ENCODE measurements around the gene NHLH1.

The NHLH1 gene

DNA sequence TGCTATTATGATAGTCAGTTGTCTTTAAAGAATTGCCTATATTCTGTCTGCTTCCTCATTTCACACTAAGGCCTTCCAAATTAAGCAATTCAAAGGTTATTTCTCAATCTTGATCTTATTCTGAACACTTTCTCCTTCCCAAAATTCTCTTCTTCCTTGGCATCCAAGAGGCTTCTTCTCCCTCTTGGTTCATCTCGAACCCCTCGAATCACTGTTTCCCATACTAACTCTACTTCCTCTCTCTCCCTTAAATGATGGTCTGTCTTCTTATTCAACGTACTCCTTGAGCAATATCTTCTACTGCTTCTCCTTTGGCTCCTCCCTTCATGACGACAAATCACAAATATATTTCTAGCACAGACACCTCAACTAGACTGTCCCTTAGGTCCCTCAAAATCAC lies 28.3 kb upstream of the NHLH1 start:
- no peak overlapping the region for H3K4me3 ChIP-seq (ENCODE audit: low read depth, low read length)
- TF ChIP-seq, protein P1, sequence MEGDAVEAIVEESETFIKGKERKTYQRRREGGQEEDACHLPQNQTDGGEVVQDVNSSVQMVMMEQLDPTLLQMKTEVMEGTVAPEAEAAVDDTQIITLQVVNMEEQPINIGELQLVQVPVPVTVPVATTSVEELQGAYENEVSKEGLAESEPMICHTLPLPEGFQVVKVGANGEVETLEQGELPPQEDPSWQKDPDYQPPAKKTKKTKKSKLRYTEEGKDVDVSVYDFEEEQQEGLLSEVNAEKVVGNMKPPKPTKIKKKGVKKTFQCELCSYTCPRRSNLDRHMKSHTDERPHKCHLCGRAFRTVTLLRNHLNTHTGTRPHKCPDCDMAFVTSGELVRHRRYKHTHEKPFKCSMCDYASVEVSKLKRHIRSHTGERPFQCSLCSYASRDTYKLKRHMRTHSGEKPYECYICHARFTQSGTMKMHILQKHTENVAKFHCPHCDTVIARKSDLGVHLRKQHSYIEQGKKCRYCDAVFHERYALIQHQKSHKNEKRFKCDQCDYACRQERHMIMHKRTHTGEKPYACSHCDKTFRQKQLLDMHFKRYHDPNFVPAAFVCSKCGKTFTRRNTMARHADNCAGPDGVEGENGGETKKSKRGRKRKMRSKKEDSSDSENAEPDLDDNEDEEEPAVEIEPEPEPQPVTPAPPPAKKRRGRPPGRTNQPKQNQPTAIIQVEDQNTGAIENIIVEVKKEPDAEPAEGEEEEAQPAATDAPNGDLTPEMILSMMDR (IDR thresholded peaks at IDR 0.05; ENCODE audit: insufficient read depth, low read depth, low read length, missing control alignments) = no peak
- DNase-seq (ENCODE audit: low read depth) = no peak

DNA sequence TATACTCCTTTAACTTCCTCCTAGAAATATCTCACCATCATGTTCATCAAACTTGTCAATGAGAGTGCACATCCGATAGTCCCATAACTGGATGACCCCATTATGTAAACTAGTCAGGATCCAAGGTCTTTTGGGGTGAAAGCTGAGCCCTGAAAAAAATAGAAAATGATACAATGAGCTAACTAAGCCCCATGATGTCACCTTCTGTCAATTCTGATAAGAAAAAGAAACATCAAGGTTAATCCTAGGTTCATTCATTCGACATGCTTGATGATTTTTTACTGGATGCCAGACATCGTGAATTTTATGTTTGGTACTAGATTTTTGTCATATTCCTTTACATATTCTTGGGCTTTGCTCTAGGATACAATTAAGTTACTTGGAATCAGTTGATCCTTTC lies 26.7 kb upstream of the NHLH1 start:
- H3K4me3 ChIP-seq (ENCODE audit: low read depth, low read length) = no peak overlapping the region
- DNase-seq (ENCODE audit: low read depth) = no peak
- TF ChIP-seq, protein P1 (IDR thresholded peaks at IDR 0.05; ENCODE audit: insufficient read depth, low read depth, low read length, missing control alignments) = no peak

DNA sequence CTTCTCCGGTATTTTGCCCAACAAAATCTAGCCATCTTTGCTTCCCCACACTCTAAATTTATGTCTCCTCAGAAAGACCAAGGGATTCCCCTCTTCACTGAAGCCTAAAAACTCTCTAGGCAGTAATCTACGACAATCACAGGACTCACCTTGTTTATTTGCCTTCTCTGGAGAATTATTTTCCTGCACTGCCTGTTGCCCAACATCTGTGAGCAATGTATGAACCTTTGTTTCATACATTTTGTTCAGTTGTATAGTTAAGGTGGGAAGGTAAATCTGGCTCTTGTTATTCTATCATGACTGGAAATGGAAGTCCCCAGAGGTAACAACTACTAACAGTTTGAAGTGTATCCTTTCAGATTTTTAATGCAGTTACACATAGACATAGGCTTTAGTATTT lies 26.0 kb upstream of the NHLH1 start:
- peak overlapping the region; percentile 88 for H3K4me3 ChIP-seq (ENCODE audit: low read depth, low read length)
- no peak for DNase-seq (ENCODE audit: low read depth)
- TF ChIP-seq, protein P1 (IDR thresholded peaks at IDR 0.05; ENCODE audit: insufficient read depth, low read depth, low read length, missing control alignments) = no peak

DNA sequence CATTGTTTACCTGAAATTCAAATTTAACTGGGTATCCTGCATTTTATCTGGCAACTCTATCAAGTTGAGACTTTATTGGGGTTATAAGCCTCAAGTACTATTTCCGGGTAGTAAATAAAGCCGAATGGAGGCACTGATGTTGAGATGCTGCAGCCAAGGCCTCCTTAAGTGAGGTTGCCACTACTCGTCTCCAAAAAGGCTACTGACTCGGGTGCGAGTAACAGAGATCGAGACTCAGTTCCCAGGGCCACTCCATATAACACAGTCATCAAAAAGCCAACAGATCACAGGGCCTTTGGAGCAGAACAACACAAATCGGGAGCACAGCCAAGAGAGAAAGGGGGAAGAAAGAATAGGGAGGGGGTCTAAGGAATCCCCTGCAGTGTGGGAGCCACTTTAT lies 24.3 kb upstream of the NHLH1 start:
- DNase-seq (ENCODE audit: low read depth) = peak; percentile 19
- H3K4me3 ChIP-seq (ENCODE audit: low read depth, low read length) = peak overlapping the region; percentile 88
- TF ChIP-seq, protein P1 (IDR thresholded peaks at IDR 0.05; ENCODE audit: insufficient read depth, low read depth, low read length, missing control alignments) = no peak

DNA sequence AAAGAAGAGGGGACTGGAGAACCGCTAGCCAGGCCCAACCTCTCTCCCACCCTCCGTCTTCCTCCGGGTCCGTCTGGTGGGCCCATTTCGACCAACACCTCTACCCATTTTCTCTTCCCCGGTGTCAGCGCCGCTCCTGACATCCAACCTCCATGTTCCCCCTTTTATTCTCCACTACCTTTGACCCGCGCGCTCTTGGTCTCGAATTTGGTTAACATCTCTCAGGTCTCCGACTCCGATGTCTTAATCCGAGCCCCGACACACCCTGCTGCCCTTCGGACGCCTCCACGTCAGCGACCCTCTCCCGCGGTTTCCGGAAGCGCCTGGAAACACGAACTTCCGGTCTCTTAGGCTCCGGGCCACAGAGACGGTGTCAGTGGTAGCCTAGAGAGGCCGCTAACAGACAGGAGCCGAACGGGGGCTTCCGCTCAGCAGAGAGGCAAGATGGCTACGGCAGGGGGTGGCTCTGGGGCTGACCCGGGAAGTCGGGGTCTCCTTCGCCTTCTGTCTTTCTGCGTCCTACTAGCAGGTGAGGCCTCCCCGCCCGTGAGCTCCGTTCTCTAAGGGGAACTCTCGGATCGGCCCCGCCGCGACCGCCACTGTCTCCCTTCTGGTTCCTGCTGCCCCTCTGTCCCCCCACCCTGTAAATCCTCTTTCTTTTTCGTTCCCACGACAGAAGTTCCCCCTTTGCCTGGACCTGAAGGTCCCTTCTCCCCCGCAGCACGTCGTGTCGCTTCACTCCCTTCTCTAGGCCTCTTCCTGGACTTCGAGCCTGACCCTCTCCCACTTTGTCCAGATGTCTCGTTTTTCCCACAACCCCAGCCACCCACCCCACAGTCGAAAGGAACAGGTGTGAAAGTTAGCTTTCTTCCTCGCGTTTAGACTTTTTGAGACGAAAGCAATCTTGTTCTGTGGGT lies 23.7 kb upstream of the NHLH1 start, which contains the start of the genes COPA and NCSTN:
TSS of gene COPA (minus strand) at position 298 of the 917 bp plus-strand sequence. CDS start at position 218, 80 bp downstream.
TSS of gene NCSTN (plus strand) at position 431 of the 917 bp plus-strand sequence. CDS start at position 445, 14 bp downstream.
- TF ChIP-seq, protein P1 (IDR thresholded peaks at IDR 0.05; ENCODE audit: insufficient read depth, low read depth, low read length, missing control alignments) = no peak
- H3K4me3 ChIP-seq (ENCODE audit: low read depth, low read length) = peak within 1 kb of the TSS; percentile 88
- peak; percentile 97 for DNase-seq (ENCODE audit: low read depth)

DNA sequence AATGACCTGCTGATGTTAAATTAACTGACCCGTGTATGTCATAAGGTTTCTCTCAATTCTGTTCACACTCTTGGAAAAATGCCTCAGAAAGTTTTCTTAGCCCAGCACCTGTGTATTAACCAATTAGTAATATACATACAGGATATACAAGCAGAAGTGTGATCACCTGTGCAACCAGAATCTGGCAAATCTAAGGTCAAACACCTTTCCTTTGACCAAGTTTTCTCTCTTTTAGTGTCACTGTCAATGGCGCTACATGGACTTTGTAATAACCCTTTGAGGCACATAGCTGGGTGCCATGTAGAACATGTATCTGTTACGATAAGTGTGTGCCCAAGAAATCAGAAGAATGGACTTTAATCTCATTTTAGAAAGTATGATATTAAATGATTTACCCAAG lies 22.6 kb upstream of the NHLH1 start:
- H3K4me3 ChIP-seq (ENCODE audit: low read depth, low read length) = peak overlapping the region; percentile 88
- TF ChIP-seq, protein P1 (IDR thresholded peaks at IDR 0.05; ENCODE audit: insufficient read depth, low read depth, low read length, missing control alignments) = no peak
- DNase-seq (ENCODE audit: low read depth) = no peak

Data from GM12865 (cell line).